Activated T-cell treated with anti-CD3 and anti-CD28 coated beads for 4 hours (primary cell): ENCODE data around the gene GHRL.

Experiments
- DNase-seq: peaks from one replicate; pipeline ENCODE4 v3.0.0-alpha.2; 2020

GHRL gene

DNA sequence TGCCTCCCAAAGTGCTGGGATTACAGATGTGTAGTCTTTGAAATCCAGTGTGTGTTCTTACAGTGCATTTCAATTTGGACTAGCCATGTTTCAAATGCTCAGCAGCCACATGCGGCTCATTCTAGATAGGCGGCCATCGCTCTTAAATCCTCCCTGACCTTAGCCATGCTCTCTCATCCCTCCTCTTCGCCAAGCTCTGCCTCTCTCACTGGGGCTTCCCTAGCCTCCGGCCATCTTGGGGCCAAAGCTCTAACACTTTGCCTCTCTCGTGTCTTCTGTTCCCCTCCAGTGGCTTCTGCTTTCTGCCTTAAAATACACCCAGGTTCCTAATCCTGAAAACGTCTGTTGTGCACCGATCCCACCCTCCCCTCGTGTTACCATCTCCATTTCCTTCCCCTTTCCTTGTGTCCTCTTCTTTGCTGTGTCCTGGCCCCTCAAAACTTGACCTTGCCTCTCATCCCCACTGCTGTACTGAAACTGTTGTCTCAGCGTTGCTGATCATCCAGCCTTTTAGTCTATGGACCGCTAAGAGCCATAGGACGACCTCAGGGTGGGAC is 1.4 kb upstream of the GHRL start:
- no peak for DNase-seq

DNA sequence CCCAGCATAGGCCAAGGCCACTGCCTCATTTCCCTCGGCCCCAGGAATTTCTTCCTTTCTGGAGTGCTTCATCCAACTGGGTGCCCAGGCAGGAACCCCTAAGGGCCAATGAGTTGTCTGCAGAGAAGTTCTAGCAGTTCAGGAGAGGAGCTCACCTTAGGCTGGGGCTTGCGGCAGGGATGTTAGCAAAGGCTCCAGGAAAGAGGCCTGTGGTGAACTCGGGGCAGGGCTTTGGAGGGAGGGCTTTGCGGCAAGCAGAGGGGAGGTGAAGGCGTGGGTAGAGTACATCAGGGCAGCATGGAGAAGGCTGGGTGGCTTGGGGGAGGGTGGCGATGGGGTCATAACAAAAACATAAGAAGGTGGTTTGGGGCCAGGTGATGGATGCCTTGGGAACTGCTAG is 1.1 kb downstream of the GHRL start:
- no peak for DNase-seq

DNA sequence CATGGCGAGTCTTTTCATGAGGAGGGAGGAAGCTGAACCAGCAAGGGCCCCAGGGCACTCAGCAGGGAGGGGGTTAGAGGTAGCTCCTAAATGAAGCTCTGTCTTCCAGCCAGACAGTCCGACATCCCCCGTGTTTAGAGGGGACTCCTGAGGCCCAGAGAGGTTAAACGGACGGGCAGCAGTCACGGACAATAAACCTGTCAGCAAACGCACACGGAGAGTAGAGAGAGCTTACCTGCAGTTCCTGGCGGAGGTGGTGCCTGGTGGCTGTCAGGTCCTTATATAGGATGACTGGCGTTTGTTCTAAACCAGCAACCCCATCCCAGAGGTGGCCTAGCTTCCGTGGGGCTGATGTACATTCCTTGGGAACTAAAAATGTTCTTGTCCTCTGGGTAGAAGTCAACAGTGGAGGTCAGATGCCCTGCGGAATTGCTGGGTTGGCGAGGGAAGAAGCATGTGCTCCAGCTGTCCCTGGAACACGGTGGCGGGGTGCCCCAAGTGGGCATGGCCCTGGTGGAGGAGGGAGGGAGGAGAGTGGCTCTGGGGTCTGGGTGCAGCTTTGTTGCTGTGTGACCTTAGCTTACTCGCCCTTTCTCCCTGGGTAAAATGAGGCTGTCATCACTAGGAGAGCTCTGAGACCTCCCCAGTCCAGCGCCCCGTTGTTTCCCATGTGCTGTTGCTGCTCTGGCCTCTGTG is 2.1 kb downstream of the GHRL start:
- no peak for DNase-seq

DNA sequence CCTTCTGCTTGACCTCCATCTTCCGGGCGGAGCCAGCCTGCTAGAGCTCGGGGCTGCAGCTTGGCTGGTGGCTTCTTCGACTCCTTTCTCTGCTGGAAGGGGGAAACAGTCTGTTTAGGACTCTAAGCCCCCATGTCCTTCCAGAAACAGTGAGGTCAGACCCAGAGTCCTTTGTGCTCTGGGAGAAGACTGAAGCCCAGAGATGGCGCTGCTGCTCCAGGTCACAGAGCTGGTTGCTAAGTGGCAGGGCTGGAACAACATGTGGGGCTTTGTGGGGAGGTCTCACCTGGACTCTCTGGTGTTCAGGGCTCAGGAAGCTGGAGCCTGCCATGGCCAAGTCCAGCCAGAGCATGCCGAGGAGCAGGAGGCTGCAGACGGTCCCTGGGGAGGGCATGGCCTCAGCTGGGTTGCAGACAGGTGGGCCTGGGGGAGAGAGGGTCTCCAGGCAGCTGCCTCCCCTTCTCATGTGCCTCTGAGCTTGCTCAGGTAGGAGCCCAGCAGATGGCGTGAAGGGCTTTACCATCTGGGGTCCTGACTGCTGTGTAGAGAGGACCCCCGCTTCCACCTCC is 2.9 kb downstream of the GHRL start:
- no peak for DNase-seq

DNA sequence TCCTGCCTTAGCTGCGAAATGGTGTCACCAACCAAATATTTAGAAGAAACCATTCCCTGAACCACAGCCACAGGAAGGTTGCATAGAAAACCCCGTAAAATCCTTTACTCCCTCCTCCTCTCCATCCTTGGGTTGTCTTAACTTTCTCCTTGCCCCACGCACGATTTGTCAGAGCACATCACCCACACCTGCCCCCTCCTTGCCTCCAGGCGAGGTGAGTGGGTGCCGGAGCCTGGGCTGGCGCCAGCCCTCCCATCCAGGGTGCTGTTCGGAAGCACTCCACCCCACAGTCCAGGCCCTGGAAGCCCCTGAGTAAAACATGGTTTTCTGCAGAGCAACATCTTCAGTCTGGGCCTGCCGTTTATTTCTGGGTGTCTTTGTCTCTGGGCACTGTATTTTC is 3.7 kb downstream of the GHRL start:
- no peak for DNase-seq

DNA sequence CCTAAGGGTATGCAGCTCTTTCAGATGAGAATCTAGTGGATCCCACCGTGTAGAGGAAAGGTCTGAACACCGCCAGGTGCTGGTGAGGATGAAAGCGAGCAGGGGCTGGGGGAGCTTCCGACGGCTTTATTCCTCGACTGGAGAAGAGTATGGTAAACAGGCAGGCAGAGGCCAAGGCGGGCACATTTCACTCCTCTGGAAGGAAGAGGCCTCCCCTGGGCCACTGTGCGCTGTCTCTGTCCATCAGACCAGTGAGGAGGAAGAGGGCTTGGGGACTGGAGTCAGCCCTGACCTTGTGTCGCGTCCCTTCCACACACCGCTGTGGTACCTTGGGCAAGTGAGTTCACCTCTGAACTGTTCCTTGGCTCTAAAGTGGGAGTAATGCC is 4.2 kb downstream of the GHRL start:
- DNase-seq: no peak

DNA sequence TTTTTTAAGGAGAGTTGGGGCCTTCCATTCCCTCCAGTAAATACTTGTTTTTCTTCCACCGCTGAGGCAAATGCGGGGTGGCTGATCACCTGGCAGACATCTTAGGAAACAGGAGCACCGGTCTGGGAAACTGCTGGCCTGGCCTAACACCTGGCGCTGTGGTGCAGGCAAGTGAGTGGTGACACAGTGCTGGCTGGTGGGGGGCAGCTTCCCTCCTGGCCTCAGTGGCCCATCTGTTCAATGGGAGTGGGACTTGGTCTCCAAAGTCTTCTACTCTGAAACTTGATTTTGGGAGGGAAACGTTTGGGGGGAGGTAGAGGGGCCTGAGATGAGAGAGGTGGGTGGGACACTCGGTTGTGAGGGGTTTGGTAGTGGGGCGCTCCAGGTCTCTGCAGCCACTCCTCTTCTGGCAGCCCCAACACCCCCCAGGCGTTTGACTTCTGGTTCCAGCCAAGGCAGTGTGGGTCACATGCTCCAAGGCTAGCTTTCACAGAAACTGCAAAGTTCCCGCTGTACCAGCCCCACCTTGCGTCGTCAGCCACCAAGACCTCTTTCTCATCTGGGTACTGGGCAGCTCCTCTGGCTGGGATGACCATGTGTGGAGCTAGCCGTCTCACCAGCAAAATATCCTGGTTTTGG is 4.7 kb downstream of the GHRL start:
- DNase-seq: no peak

DNA sequence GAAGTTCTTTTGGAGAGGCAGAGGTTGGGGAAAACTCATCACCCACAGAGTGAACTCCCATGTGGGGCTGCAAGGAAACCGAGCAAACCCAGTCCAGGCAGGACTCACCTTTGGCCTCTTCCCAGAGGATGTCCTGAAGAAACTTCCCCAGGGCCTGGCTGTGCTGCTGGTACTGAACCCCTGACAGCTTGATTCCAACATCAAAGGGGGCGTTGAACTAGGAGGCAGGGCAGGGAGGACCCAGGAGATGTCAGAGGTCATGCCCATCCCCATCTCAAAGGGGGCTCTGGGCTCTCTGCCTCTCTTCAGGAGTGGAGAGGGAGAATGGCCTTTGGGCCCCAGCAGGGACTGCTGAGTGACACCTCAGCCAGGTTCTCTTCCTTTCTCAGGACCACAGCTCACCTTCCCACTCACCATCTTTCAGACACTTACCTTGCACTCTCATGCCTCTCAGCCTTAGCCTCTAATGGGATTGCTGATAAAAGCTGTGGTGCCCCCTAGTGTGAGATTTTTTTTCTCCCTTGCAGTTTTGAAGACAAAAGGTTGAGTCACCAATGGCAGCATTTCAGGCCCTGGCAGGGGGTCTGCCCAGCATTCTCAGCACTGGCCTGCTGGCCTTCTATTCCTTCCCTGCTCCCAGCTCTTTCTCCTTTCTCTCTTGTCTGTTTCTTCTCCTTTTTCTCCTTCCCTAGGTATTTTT is 6.0 kb downstream of the GHRL start:
- no peak for DNase-seq

DNA sequence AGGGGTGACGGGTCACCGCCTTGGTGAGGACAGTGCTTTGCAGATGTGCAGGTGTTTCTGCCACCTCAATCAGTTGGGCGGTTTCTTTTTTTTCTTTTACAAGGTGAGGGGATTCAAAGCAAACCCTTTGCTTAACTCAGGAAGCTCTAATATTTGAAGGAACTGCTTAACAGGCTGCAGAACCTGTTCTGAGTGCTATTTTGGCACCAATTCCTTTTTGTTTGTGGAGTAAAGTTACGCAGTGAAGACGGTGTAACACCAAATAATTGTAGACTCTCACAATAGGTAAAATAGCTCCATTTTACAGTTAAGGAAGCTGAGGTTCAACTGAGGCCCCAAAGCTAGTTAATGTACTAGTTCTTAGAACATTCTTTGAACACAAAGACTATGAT is 6.6 kb downstream of the GHRL start:
- DNase-seq: no peak

DNA sequence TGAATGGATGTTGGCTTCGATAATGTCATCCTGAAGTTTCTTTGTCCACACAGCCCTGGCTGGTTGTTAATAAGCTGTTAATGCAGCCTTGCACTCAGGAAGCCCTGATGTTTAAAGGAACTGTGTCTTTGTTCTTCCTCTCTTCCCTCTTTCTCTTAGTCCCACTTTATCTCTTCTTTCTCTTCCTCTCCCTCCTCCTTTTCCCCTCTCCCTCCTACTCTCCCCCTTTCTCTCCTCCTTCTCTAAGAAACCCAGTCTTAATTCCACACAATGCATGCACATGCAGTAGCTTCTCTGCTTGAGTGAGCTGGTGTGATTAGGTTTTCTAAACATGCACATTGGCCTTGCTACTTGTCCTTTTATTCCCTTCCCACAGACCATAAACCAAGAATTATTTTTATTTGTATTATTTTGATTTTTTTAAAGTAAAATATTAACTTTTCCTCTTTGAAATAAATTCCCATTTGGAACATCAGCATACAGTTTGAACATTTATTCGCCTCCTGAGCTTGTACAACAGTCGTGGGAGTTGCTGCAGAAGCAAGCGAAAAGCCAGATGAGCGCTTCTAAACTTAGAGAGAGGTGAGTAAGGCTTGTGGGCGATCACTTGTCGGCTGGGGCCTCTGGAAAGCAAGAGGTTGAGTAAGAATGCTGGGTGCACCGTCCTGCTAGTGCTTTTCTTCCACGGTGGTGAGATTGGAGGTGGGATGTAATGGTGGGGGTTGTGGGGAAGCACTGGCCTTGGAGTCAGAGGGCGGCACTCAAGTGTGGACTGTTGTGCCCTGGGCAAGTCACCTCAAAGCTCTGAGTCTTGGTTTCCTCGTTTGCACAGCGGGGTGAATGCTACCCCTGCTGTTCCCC is 7.2 kb downstream of the GHRL start:
- no peak for DNase-seq

DNA sequence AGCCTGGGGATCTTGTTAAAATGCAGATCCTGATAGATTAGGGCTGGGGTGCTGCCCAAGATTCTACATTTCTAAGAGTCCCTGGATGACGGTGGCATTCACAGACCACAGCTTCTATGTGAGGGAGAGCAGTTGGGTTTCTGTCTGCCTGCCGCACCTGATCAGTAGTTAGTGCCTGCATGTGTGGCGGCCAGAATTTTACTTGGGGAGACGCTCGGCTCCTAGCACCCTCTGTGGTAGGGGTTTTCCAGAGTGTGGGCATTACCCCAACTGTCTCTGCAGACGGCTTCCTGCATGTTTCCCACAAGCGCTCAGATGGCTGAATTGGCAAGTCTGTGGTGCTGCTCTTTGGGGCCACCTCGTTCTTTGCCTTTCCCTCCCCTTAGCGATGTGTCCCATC is 8.3 kb downstream of the GHRL start:
- no peak for DNase-seq

DNA sequence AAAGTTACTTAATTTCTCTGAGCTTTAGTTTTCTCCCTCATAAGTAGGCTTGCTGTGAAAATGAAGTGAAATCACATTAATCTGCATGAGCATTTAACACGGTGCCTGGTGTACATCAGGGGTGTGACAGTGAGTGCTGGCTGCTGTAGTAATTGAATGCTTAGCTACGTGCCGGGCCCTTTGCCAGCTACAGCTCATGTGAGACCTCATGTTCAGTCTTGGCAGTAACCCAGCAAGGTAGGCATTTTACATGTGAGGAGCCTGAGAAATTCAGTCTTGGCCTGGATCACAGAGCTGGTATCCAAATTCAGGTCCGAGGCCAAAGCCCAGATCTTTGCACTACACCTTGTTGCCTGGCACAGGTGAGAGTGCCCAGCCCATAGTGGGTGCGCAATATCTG is 9.1 kb downstream of the GHRL start:
- DNase-seq: no peak

DNA sequence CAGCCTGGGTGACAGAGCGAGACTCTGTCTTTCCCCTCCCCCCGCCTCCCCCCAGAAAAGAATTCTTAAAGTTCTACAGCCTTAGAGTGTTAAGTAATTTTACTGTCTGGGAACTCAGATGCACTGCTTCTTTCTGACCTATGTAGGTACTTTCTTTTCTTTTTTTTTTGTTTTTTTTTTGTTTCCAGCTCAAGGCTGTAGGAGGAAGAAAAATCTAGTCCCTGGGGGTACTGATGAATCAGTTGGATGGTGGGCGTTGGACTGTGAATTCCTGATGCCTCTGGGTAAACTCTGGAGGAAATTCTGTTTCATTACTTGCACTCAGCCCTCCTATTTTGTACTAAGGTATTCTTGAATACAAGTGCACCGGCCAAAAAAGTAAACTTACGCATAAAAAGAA is 10.8 kb downstream of the GHRL start:
- no peak for DNase-seq

DNA sequence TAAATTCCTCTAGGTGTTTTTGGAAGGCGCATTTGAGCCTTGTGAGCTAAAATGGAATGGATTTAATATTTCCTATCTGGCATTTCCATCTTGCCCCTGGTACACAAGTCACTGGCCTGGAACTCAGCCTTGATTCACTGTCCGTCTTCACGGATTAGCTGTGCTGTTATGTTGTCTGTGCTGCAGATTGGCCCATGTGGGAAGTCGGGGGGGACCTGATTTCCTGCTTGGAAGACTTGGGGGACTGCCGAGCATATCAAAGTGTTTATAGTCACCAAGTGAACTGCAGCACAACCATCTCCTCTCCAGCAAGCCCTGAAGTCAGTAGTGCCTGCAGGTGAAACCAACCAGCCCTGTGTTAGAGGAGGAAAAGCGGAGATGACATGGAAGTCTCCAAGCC is 12.2 kb downstream of the GHRL start:
- no peak for DNase-seq

DNA sequence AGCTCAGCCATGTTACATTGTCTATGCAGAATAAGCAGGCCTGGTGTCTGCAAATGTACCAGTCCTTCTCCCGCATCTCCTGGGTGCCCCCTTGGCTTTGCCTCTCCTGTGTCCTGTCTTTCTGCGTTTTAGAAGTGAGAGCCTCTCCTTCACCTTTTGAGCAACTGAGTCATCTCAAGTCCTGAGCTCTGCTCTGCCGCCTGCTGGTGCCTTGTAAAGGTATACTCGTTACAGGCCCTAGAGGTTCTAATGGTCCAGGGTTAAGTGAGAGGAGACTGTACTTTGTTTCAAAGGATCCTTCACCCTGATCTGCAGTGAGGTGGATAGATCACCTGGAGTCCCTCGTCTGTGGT is 12.6 kb downstream of the GHRL start:
- no peak for DNase-seq

DNA sequence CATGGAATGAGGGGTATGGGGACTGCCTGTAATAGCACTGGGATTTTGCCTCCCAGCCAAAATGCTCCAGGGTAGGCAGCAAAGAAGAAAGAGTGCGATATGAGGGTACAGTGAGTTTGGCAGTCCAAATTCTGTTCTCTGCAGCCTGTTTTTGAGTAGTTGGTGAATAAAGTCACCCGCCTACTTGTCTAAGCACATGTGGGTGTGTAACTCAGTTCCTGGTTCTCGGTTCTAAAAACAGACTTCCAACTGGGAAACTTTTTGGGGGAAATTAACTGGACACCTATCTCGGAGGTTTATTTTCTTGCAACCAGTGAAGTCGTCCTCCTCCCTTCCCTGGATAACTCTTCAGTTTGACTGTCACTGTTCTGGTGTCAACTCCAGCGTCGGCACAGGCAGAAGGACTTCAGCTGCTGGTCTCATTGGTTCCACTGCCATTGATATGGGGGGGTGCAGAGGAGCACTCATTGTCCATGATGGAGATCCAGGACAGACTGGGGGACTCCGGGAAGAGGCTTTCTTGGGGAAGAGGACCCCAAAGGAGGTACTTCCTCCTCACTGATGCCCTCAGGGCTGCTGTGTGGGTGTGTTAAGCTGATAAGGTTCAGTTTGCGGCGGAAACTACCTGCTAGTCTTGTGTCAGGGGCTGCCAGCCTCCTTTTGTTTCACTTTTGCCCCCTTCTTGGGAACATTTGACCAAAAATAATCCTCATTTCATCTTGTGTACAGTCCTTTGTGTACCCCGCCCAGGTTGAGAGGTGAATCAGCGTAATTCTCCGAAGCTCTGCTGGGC is 13.2 kb downstream of the GHRL start:
- no peak for DNase-seq

DNA sequence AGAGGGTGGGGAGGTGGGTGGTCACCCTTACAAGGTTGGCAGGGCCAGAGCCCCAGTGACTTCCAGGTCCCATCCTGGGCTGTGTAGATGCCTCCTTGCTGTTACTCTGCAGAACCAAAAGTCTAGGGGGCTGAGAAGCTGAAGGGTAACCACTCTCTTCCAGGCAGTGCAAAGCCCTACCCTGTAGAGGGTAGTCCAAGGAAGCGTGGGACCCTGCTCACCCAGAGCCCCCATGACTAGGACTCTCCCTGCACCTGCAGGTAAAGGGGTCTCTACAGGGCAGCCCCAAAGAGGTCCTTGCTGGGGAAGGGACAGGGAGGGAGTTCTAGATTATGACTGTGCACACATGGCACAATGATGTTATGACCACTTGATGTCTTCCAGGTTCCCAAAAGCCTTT is 14.2 kb downstream of the GHRL start:
- no peak for DNase-seq

DNA sequence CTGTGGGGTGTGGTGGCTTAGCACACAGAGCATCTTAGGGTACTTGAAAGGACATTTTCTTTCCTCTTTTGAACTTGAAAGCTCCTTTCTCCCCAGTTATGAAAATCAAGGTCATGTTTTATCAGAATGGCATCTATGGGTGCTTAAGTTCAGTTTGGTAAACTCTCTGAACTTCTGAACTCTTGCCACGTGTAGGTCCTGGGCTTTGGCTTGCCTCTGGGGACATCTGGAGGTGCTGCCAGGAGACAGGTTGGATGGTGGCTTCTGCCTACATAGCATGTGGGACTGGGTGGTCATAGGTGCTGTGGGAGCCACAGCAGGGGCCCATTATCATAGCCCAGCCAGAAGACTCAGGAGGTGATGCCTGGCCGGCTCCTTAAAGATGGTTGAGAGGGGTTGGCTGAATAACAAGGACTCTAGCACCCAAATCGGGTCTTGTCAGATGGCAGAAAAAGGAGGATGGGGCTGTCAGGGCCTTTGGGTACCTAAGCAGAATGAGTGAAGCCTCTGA is 15.6 kb downstream of the GHRL start:
- DNase-seq: no peak

DNA sequence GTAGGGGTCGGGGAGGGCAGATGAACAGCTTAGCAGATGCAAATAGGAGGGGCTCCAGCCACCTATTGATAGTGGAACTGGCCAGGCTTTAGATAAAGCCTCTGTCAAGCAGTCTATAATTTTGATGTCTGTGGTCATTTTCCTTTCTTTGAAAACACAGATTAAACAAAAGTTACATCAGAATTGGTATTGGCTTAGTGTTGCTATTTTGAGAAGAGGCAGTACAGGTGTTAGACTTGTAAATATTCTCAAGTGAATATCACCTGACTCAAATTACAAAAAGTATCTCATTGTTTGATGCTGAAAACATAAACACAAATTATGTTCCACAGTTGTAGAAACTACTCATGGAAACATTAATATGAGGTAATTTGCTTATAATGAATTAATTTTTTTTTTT is 18.1 kb downstream of the GHRL start:
- no peak for DNase-seq

DNA sequence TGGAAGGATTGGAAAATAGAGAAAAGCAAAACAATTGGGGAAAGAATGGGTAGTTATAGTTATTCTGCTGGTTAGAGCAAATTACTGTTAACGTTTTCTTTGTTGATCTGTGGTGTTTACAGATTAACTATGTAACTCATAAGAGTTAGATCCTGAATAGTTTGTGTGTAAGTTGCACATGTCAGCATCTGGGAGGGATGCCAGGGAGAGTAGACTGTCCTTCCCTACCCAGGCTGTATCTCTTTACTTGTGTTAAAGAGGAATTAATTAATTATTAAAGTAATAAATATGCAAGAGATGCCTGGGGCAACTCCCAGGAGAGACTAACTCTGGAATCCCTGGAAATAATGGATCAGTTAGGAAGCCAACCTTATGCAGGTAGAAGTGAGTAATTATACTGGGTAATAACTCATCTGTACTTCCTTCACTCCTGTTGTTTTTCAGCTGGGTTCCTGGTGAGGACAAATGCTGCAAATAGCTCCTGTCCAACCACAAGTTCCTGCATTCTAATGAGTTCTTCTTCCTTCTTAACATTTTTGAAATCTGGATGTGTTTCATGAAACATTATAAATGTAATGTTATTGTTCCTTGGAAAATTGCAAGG is 18.9 kb downstream of the GHRL start:
- no peak for DNase-seq

DNA sequence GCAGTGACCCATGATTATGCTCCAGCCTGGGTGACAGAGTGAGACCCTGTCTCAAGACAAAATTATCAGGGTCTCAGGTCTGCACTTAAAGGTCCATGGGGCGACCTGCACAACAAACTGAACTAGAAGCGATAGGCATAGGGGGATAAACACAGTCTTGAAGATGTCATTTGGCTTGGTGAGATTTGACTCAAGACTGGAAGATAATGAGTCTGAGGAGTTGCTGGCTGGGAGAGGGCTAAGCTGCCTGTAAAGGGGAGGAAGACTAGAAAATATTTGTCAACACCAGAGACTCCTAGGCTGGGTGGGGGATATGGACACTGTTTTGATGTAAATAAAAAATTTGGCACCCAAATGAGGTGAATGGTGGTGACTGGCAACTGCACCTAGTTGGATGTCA is 19.8 kb downstream of the GHRL start:
- no peak for DNase-seq
